Activated CD4-positive, CD25-positive, alpha-beta regulatory T cell treated with anti-CD3 and anti-CD28 coated beads, Interleukin-2, amount 50 U/mL, for 72 hours (primary cell): Measurements from ENCODE around the gene HSPB6.

Source experiments
- DNase-seq: peaks from one replicate; pipeline ENCODE4 v3.0.0; 2021

Gene HSPB6

DNA sequence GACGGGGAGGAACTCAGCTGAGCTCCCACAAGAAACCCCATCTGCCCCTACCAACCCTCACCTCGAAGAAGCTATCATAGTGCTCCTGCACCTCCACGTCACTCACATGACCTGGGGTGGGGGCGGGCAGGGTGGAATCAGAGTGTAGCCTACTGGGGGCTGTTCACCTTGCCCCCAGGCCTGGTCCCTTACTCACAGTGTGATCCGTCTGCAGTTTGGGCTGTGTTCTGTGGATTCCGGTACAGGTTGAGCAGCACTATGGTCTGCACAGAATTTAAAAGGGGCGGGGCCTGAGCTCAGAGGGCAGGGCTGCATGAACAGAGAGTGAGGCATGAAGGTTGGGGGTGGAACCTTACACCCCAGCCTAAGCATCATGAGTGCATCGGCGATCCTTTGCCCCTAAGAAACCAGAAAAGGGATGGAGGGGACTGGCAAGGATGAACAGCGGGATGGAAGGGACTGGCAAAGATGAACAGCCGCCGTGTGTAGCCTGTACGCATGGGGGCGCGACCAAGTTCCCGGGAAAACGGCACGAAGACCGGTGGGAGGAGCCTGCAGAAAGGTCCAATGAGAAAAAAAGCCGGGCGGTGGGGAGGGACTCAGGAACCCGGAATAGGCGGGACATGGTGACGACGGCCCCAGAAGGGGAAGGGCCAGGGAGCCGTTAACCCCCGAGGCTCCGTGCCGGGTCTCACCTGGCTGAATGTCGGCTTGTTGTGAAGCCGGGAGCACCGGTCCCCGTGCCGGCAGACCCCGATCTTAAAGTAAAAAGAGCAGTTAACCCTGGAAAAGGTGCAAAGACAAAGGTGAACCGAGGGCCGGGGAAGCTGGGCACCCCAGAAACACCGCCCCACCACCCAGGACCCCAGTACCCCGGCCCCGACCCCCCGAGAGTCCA is 12.2 kb downstream of the HSPB6 start:
- peak; percentile 90 for DNase-seq

DNA sequence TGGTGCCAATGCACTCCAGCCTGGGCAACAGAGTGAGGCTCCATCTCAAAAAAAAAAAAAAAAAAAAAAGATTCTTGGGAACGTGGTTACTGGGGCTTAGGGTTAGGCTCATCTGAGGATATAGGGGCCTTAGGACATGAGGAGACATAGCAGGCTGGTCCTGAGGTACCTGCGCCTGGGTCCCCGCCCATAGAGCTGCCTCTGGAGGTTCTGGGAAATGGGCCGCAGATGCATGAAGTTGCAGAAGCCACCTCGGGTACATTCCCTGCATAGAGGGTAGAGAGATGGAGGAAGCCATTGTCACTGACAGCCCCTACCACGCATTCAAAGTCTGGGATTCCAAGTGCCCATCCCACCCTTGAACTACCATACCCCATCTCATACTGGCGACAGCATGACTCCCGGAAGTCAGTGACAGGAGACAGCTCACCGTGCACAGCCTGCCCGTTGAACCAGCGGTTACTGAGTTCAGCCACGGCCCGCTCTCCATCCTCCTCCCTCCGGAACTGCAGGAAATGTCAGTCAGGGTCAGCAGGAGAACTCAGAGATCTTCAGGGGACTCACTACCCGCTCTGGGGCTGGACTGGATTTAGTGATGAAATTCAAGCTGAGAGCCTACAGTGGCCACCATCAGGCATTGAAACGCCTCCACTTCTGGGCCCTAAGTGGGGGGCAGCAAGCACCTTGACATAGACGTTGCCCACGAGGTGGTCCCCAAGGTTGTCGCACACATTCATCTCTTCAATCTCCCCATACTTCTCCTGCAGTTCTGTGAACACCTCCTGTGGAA is 13.0 kb downstream of the HSPB6 start:
- DNase-seq, result no peak

DNA sequence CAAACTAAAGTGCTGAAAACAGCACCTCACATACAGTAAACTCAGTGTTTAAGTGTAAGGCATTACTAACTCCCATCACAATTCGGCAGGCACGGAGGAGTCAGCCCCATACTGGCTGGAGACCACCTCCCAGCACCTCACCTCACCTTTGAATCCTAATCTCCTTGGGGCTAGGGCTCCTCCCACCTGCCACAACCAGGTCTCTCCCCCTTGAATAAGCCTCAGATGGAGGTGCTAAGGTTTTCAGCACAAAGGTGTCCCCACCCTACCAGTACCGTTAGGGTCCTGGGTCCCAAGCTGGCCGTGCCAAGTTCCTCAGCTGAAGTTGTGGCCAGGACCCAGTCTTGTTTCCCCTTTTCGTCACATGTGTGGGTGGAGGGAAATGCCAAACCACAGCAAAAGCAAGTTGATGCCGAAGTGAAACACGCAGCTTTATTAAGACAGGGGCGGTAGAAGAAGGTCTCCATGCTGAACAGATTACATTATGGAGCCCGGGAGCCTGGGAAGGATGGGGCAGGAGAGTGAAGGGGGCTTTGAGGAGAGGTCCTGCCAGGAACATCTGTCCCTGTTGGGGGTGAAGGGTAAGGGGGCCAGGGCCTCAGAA is 14.6 kb downstream of the HSPB6 start, which contains the start of gene IGFLR1:
IGFLR1 (minus strand) TSS at position 332 of the 604 bp plus-strand sequence. CDS start 1,272 bp downstream, outside the sequence.
- peak; percentile 66 for DNase-seq

DNA sequence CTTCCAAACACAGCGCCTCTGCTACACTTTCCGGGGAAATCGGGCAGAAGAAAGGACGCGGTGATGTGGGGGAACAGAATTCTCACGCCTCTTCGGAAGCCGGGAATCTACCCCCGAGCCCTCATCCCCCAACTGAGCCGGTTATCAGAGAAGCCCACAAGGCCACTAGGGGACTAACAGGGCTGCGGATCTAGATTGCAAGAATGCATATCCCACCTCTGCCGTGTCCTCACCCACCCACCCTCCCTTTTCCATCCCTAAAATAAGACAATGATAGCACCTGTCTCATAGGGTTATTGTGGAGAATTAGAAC is 15.7 kb downstream of the HSPB6 start:
- DNase-seq, result no peak

DNA sequence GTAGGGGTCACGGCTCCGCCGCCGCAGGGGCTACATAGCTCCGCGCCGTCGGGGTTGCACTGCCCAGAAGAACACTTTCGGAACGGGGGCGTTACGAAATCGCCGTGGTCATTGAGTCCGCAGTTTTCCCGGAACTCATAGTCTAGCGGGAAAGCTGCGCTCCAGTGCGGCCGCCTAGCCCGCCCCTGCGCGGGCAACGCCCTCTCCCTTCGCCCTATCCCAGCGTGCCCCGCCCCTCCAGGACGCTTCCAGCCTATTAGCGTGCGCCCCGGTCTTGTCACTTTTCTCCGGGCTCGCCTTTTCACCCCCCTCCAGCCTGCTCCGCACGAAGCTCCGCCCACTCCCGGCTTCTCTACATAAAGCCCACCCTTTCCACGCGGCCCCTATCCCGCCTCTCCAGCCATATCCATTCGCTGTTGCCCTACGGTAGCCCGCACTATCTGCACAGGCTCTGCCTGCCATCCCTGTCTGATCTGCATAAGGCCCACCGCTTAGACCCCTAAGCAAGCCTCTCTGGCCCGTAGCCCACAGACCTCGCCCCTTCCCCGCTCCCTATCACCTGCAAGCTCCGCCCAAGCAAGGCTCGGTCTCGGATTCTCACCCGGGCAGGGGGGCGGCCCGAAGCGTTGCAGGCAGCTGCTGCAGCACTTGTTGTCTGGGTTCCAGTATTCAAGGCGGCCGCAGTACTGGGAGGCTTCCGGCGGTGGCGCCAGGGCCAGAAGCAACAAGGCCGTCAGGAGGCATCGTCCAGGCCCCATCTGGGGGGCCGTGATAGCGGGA is 16.2 kb downstream of the HSPB6 start:
- peak; percentile 95 for DNase-seq

DNA sequence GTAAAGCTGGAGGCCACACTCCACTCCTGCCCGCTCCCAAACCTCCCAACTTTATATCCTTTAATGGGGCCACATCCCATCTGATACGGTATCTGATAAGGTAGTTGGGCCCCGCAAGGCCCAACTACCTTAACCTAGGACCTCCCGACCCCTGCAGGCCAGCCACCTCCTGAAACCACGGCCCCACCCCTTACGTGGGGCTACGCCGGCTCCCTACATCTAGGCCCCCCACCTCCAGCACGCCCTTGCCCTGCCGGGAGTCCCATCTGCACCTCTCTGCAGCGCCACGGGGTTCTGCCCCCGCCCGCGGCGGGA is 16.8 kb downstream of the HSPB6 start:
- no peak for DNase-seq

DNA sequence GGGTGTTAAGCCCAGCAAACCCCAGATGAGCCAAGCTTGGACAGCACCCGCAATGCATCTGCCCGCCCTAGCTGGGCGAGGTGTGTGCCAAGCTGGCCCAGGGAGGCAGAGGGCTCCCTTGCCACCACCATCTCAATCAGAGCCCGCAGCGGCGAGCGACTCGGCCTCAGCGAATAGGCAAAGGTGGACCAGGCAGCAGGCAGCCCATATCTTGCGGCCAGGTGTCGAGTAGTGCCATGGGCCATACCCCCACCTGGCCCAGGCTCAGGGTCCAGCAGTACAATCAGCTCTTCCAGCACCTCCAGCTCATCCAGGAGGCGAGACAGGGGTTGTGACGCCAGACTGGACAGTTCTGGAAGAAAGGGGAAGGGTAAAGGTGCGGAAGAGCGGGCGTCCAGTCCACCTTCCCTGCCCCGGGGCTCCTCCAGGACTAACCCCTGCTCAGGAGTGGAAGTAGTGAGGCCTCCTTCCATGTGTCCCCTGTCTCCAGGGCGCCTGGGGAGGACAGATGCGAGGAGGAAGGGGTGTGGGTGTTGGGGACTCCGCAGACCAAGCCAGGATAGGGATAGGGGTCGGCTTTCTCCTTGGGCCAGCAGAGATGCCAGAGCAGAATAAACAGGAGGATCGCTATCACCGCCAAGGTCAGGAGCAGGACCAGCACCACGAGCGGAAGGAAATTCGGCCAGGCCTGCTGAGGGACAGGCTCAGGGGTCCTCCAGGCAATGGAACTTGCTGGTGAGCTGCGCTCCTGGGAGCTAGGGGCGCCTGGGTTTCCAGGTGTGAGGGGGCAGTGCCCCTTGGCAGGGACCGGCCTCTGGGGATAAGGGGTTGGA is 17.3 kb downstream of the HSPB6 start:
- no peak for DNase-seq

DNA sequence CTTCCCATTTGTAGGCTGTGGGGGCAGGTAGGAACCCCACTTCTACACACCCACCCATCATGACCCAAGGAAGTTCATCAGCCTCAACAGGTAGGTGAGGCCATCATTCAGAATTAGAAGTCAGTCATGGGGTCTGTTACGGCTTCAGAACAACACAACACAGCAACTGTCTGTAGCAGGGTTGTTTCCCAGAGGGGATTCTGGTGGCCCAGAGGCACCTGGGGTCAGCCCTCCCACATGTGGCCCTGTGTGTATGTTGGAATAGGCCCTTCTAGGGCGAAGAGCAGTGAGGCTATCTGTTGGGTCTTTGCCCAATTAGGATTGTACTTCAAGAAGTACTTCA is 18.0 kb downstream of the HSPB6 start:
- DNase-seq, result no peak

DNA sequence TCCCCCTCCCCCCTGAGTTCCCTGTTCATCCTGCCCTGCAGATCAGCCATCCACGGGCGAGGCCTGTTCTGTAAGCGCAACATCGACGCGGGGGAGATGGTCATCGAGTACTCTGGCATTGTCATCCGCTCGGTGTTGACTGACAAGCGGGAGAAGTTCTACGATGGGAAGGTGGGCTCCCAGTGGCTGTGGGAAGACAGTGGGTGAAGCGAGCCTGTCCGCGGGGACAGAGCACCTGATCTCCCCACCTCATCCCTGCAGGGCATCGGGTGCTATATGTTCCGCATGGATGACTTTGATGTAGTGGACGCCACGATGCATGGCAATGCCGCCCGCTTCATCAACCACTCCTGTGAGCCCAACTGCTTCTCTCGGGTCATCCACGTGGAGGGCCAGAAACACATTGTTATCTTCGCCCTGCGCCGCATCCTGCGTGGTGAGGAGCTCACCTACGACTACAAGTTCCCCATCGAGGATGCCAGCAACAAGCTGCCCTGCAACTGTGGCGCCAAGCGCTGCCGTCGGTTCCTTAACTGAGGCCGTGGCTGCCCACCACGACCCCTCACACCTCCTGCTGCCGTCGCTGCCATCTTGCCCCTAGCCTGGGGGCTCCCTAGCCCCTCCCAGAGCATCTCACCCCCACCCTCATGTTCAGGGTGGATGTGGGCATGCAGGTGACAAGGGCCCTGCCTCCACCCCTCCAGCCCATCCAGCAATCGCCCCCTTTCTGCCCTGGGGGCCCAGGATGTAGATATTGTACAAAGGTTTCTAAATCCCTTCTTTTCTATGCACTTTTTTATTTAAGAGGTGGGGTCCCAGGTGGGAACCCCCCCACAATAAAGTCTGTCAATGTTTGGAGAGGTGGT is 18.6 kb downstream of the HSPB6 start:
- no peak for DNase-seq

DNA sequence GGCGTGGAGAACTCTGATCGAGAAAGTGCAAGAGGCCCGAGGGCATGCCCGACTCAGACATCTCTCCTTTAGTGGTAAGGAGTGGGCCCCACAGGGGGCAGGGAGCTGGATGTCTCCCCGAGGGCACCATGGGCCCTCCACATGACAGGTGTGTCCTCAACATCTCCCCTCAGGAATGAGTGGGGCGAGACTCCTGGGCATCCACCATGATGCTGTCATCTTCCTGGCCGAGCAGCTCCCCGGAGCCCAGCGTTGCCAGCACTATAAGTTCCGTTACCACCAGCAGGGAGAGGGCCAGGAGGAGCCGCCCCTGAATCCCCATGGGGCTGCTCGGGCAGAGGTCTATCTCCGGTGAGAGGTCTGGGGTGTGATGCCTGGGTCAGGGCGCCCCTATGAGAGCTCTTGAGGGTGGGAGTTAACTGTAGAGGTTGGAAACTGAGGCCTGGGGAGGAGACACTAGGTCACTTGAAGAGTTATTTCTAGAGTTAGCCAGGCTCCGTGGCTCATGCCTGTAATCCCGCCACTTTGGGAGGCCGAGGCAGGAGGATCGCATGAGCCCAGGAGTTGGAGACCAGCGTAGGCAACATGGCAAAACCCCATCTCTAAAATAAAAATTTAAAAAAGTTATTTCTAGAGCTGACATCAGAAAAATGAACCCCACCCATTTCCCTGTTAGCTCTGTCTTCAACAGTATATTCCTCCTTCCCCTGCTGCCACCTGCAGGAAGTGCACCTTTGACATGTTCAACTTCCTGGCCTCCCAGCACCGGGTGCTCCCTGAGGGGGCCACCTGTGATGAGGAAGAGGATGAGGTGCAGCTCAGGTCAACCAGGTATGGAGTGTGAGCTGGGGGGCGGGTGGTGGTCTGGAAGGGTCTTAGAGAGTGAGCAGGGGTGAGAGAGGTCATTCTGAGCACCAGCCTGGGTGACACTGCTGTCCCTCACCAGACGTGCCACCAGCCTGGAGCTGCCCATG is 19.6 kb downstream of the HSPB6 start:
- DNase-seq, result no peak

DNA sequence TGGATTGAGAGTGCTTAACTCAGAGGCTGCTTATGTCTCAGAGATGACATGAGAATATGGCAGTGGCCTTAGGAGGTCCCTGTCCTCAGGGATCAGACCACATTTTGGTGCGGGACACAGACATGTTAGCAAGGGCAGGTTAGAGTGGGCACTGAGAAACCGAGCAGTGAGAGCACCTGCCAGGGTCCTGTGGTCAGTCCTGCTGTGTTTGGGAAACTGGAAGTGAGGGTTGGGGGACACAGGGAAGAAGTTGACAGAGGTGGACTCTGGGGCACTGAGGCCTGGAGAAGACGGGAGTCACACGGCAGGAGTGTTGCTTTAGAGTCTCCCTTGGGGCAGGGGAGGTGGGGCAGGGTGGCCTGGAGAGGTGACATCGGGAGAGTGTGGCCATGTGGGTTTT is 21.9 kb downstream of the HSPB6 start:
- DNase-seq, result no peak

DNA sequence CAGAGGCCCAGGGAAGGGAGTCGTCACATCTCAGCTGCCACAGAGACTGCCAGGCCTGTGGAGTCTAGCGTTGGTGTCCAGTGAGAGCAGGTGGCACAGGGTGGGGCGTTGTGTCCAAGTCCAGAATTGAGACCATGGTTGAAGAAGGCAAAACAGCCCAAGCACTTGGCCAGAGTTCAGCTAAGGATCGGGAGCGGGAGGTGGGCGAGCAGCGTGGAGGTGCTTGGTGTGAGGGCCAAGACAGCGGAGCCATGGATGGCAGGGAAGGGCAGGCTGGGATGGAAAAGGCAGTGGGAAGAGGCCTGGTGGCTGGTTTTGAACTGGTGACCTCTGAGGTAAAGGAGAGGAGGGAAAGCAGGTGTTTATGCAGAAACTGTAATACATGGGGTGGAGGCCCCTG is 22.6 kb downstream of the HSPB6 start:
- DNase-seq, result no peak

DNA sequence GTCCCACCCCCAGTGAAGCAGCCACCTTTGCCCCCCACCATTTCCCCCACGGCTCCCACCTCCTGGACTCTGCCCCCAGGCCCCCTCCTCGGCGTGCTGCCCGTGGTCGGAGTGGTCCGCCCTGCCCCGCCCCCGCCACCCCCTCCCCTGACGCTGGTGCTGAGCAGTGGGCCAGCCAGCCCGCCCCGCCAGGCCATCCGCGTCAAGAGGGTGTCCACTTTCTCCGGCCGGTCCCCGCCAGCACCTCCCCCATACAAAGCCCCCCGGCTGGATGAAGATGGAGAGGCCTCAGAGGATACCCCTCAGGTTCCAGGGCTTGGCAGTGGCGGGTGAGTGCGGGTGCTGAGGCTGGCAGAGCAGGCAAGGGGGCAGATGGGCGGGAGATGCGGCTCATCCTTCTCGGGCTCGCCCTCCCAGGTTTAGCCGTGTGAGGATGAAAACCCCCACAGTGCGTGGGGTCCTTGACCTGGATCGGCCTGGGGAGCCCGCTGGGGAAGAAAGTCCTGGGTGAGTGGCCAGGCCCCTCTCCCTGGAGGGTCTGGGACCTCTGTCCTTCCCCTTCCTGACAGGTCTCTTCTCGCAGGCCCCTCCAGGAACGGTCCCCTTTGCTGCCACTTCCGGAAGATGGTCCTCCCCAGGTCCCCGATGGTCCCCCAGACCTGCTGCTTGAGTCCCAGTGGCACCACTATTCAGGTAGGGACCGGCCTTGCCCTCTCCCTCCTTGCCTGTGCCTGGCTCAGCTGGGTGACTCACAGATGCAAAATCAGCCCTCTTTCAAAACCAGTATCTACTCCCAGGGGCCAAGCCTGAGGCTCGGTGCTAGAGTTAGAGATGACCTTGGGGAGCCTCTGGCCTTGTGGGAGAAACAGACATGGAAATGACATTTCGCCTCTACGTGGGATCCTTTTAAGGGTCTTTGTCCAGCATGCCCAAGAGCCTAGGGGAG is 23.4 kb downstream of the HSPB6 start:
- no peak for DNase-seq

DNA sequence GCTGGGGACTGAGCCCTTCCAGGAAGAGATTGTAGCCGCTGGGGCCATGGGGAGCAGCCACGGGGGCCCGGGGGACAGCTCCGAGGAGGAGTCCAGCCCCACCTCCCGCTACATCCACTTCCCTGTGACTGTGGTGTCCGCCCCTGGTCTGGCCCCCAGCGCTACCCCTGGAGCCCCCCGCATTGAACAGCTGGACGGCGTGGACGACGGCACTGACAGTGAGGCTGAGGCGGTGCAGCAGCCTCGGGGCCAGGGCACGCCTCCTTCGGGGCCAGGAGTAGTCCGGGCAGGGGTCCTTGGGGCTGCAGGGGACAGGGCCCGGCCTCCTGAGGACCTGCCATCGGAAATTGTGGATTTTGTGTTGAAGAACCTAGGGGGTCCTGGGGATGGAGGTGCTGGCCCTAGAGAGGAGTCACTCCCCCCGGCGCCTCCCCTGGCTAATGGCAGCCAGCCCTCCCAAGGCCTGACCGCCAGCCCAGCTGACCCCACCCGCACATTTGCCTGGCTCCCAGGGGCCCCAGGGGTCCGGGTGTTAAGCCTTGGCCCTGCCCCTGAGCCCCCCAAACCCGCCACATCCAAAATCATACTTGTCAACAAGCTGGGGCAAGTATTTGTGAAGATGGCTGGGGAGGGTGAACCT is 24.2 kb downstream of the HSPB6 start:
- DNase-seq, result no peak

DNA sequence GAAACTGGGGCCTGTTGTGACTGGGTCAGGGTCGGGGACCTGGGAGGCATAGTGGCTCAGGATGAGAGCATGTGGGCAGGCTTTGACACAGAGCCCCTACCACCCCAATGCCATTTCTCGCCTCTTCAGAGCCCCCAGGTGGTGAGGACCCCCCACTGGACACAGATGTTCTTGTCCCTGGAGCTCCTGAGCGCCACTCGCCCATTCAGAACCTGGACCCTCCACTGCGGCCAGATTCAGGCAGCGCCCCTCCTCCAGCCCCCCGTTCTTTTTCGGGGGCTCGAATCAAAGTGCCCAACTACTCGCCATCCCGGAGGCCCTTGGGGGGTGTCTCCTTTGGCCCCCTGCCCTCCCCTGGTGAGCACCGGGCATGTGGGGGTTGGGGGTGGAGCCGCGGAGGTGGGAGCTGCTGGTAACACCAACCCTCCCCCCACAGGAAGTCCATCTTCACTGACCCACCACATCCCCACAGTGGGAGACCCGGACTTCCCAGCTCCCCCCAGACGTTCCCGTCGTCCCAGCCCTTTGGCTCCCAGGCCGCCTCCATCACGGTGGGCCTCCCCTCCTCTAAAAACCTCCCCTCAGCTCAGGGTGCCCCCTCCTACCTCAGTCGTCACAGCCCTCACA is 24.9 kb downstream of the HSPB6 start:
- no peak for DNase-seq

DNA sequence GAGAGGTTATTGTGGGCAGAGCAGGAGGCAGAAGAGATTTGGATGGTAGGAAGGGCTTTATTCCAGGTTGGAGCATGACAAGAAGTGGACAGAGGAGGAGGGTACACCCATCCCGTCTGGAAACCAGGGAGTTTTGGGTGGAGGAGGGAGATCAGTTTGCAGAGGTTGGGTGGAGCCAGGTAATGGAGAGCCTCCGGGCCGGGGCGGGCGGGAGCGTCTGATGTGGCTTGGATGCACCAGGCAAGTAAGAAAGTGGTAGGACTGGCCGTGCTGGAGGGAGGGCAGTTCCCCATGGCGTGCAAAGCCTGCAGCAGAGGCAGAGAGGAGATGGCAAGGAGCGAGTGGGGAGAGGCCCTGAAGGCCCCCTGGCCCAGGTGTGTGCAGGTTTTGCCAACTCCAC is 25.5 kb downstream of the HSPB6 start:
- no peak for DNase-seq

DNA sequence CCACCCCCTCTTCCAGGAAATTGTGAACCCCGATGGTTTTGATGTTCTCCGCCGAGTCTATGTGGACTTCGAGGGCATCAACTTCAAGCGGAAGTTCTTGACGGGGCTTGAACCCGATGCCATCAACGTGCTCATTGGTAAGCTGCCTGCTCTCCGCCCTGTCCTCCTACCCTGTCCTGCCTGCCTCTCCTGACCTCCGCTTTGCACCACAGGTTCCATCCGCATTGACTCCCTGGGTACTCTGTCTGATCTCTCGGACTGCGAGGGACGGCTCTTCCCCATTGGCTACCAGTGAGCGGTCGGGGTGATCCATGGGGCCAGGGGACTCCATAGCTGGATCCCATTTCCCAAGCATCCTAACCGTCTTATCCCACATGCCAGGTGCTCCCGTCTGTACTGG is 26.5 kb downstream of the HSPB6 start:
- no peak for DNase-seq

DNA sequence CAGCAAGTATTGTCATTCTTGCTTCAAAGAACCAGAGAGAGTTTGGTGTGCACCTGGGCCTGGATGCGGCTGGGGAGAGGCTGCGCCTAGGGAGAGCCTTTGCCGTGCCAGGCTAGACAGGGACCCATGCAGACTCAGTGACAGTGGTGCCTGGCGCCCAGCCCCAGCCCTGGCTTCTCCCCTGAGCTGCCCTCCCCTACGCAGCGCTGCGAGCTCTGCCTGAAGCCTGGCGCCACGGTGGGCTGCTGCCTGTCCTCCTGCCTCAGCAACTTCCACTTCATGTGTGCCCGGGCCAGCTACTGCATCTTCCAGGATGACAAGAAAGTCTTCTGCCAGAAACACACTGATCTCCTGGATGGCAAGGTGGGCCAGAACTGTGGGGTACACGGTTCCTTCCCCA is 27.1 kb downstream of the HSPB6 start:
- DNase-seq, result no peak
